HG03342 (cell line): Measurements from ENCODE around the gene CYTH3.
"Not testable (repeated sequence)": the region's sequence is repeated elsewhere in the genome, so short reads cannot be mapped to it uniquely, and the experiment has no call there.

Source experiments
- ATAC-seq: cut with Tn5 transposase; IDR thresholded peaks from one replicate; pipeline ENCODE4 v1.9.1; 2021; ENCODE audit warnings: mild to moderate bottlenecking, moderate library complexity; ENCODE audit not compliant: unreplicated experiment

Gene CYTH3

DNA sequence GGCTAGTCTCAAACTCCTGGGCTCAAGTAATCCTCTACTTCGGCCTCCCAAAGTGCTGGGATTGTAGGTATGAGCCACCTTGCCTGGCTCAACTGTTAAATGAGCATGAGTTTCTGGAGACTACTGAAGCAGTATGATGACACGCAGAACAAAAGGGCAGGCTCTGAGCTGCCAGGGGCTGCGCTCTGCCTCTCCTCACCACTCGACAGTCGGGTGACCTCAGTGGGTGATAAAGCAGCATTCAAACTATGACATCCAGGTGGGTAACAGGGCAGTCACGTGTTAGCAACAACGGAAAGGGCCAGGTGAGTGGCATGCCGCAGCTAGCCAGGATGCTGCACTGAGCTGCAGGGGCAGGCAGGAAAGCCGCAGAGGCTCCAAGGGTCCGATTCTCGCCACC, 71.5 kb downstream of the CYTH3 start:
- ATAC-seq: no peak

DNA sequence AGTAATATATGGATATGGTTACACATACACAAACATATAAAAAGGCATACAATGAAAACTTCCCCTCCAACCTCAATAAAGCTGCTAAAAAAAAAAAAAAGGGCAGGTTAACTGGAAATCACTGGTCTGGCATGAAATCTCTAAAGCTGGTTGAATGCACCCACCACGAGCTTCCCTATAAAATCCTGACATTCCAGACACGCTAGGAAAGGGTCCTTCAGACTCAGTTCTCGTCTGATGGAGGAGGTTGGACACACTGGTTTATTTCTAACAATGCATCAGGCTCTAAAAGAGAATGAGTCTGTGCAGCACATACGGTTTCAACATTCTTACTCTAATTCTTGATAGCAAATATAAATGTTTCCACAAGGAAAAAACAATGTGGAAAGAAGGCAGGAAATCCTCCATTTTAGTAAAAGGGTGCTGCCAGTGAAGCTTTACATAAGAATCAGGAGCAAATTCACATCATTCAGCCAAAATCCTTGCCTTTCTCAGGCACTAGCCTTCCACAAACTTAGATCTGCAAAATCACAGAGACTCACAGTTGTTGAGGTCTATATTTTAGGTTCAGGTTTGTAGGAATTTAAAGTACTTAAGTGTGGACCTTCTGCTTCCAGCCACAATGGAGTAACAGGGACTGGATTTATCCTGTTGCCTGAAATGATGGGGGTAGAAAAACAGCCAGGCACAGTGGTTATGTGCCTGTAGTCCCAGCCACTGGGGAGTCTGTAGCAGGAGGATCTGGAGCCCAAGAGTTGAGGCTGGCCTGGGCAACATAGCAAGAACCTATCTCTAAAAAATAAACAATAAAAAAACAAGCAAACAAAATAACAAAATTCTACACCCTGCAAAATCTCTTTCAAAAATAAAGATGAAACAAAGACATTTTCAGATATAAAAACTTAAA, 73.5 kb downstream of the CYTH3 start:
- no peak for ATAC-seq

DNA sequence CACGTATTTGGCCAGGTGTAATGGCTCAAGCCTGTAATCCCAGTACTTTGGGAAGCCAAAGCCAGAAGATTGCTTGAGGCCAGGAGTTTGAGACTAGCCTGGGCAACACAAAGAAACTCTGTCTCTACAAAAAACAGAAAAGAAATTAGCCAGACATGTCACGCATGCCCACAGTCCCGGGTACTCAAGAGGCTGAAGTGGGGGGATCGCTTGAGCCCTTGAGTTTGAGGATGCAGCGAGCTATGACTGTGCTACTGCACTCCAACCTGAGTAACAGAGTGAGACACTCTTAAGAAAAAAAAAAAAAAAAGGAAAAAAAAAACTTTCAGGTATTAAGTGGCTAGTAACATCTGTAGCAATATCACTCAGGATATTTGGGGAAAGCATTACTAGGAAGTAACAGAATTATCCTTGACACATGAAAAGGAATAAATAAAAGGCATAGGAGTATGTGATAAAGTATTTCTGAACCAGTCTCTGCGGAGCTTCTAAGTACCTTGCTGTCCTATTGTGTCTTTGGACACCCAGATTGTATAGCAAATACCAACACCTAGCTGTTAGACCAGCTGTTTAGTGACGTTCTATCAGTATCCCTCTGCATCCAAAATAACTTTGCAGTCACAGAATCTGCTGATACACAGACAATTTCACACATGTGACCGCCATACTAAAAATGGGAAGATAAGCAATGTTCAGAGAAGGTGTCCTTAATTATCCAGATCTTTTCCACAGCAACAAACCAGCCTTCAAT, 74.4 kb downstream of the CYTH3 start:
- no peak for ATAC-seq

DNA sequence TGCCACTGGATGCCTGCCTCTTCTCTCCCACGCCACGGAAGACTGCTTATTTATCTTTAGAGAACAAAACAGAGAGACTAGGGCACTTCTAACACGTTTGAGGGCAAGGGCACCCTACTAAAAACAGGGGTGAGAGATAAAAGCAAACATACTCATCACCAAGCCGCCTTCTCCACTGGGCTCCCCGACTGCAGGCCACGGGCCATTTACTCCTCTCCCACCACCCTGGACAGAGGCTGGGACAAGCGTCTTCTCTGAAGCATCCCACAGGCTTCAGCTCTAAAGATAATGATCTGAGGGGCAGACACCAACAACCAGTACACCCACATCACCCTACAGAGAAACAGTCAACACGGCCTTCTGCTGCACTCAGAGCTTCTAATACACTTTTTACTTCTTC, 78.7 kb downstream of the CYTH3 start:
- no peak for ATAC-seq

DNA sequence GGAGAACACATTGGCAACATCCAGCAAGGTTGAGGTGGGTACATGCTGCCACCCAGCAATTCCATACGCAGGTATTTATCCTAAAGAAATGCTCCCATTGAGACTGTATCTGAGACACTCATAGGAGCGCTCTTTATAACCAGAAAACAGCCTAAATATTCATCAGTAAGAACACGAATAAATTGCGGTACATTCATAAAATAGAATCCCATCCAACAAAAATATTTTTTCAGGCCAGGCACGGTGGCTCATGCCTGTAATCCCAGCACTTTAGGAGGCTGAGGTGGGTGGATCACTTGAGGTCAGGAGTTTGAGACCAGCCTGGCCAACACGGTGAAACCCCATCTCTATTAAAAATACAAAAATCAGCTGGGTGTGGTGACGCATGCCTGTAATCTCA, 81.9 kb downstream of the CYTH3 start:
- ATAC-seq: not testable (repeated sequence)

DNA sequence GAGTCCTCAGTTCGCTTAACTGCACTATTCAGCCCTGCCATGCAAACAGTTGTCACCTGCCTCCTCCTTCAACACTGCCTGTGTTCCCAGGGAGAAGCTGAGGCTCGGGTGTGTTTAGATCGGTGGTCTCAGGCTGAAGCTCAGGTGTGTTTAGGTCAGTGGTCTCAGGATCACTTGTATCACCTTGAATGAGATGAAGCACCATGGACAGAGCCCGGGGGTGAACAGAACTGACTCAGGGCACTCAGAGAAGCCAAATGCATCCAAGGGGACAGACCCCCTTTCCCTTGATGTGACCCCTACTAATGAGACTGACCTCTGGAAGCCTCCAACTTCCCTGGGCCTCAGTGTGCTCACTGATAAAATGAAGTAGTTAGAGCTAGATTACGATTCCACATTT, 84.0 kb downstream of the CYTH3 start:
- ATAC-seq: no peak

DNA sequence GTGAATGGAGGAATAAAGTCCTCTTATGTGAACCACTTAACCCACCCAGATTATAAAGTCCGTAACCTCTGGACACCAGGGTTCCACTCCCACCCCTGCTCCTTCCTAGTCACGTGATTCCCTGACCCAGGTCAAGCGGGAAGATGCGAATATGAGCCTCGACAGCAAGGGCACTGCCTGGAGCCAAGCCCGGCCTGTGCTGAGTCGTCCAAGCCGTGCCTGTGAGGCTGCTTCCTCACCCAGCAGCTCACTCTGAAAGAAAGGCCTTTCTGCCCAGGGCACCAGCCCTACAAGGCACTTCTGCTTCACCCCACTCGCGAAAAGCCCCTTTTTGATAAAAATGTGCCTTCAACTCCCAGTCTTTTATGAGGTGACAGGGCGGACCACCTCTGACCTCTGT, 85.8 kb downstream of the CYTH3 start:
- ATAC-seq: no peak

DNA sequence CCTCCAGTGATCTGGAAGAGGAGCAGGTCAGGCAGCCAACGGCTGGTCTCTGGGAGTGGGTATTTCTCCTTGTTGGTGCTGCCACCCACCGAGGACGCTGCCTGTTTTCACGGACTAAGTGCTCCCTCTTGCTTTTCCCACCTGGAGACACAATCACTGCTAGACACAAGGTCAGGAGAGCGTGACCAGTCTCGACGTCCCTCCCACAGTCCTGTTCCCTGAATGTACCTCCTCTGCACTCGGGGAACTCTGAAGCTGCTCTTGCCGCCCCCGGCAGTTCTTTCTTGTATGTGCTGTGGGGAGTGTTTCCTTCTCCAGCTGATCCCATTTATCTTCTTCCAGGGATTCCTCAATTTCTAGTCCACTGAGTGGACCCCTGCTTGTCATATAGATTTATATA, 89.4 kb downstream of the CYTH3 start:
- no peak for ATAC-seq

DNA sequence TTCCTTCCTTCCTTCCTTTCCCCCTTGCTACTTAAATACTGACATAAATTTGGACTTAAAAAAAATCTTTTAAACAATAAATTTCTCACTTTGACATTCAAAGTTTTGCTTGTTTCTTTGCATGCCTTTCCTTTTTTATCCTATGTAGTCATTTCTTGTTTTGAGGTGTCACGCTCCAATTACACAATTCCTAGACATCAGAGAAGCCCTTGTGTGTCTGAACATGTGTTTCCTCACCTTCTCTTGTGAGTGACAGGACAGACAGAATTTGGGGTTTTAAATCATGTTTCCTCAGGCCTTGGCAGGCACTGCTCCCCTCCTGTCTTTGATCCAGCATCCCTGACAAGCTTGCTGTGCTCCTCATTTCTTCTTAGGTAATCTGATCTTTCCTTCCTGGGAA, 91.3 kb downstream of the CYTH3 start:
- ATAC-seq: no peak

DNA sequence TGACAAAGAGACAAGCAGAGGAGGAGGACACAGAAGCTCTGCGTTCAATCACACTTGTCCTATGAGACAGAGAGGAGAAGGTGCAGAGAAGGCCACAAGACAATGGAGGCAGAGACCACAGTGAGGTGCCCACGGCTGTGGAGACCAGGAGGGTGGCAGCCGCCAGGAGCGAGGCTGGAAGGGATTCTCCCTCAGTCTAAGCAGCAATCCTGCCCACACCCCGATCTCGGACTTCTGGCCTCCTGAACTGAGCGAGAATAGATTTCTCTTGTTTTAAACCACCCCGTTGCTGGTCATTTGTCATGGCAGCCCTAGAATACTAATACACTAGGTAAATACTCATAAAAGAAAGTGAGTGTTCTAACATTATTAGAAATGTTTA, 92.1 kb downstream of the CYTH3 start:
- no peak for ATAC-seq

DNA sequence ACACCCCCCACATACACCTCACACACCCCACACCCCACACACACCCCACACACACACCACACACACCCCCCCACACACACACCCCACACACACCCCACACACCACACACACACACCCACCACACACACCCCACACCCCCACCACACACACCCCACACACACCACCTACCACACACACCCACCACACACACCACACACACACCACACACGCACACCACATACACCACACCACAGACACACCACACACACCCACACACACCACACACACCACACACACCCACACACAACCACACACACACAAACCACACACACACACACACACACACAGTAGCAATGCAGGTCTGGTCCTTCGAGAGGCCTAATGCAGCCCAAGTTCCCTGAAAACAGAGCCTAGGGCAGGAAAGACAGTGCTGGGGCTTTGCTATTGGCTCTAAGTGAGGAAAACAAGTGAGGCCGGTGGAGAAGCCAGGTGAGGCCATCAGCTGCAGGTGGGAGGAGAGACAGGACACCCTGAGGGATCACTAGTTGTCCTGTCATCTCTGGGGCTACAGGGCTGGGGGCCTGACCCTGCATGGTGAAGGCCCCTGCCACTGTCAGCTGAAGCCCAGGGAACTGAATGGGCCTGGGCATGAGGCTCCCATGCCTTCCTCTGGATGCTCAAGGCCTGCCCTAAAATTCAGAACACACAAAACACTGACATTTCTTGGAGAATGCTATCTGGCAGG, 92.6 kb downstream of the CYTH3 start:
- ATAC-seq: no peak

DNA sequence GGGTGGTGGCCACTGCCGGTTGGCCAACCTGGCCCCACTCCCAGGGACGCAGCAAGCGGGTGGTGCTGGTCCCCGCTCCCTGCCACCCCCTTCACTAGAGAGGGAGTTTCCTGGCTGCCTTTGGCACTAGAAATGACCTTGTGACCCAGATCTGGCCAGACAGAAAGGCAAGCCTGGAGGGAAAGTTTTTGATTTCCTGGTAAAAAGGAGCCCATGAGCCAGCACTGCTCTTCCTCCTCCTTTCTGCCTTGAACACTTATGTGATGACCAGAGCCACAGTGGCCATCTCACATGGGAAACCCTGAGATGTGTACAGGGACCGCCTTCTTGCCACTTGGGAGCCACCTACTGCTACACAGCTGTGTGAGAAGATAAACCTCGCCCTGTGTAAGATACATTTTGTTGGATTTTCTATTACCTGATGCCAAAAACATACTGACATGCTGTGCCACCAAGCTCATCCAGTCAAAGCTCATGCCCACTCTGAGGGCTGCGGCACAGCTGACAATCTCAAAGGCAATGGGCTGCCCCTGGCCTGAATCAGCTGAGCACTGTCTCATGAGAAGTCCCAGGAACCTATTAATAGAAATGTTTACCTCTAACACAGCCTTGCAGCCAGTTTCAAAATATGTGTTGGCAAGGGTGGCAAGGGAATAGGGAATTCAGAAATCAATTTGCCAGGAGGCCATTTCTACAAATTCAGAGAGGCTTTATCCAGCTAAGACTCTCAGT, 94.0 kb downstream of the CYTH3 start:
- ATAC-seq: no peak

DNA sequence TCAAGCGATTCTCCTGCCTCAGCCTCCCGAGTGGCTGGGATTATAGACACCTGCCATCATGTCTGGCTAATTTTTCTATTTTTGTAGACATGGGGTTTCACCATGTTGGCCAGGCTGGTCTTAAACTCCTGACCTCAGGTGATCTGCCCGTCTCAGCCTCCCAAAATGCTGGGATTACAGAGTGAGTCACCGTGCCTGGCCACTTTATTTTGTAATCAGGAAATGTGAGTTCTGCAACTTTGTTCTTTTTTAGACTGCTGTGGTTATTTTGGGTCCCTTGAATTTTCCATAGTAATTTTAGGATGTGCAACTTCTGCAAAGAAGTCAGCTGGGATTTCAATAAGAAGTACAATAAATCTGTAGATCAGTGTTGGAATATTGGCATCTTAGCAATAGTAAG, 96.8 kb downstream of the CYTH3 start:
- ATAC-seq: no peak

DNA sequence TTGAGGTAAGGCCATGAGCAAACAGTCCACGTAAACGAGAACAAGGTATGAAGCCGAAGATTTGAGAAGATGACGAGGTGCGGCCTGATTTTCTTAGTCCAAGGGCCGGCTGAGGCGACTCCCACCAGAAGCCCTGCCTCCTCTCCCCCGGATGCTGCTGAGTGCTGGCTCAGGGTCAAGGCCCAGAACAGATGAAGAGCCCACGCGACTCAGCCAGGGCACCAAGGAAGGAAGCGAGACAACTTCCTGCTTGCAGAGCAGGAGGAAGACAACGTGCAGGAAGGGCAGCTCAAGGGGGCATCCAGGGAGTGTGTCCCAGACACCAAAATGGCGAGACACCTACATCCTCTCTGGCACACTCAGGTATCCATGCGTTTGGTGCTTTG, 99.5 kb downstream of the CYTH3 start:
- ATAC-seq: no peak

DNA sequence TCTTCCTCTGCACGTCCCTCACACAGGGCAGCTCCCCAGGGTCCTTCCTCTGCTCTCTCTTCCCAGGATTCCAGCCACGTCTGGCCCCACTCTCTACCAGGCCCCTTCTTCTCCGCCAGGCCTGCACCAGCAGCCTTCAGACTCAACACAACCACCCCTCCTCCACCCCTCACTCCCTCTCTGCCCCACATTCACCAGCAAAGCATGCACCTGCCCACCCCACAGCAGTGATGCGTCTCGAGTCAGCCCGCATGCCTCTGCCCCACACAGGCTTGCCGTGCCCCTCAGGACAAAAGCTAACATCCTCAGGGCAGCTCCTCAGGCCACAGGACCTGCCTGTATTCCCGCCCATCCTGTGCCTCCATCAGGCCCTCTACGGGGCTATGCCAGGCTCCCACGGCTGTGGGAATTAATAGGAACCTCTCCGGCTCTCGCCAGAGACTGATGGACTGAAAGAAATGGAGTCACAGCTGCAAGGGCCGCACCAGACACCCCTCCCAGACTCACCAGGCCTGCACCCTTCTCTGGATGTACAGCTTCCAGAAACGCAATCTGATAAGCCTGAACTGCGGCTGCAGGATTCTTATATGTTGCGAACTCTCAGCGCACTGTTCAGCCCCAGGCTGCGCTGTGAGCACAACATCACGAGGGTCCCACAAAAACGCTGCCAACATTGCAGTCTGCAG, 100.1 kb downstream of the CYTH3 start:
- no peak for ATAC-seq

DNA sequence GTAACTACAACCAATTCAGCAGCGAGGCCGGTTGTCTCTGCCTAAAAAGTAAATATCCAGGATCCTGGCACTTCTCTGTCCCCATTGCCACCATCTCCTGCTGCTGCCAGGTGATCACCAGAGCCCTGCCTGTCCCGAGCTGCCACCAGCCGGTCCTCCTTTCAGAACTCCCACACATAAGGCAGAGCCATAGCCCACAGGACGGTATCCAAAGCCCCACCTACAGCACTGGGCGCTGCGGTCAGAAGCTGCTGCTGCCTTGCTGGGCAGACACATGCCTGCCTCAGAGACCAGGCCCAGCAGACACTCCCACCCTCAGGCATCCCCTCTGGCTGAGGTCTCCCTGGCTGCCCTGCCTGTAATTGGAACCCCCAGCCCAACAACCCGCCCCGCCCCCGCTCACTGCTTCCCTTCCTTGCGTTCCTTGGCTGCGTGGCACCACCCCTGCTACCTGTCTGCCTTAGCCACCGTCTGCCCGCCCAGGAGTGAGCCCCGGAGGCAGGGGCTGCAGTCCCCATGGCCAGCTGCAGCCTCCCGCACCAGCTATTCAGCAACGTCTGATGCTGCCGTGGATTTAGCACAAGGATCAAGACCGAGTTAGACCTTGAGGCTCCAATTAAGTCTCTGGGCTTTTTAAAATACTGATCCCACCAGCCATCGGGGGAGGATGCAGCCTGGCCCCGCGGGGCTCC, 100.7 kb downstream of the CYTH3 start:
- ATAC-seq: no peak

DNA sequence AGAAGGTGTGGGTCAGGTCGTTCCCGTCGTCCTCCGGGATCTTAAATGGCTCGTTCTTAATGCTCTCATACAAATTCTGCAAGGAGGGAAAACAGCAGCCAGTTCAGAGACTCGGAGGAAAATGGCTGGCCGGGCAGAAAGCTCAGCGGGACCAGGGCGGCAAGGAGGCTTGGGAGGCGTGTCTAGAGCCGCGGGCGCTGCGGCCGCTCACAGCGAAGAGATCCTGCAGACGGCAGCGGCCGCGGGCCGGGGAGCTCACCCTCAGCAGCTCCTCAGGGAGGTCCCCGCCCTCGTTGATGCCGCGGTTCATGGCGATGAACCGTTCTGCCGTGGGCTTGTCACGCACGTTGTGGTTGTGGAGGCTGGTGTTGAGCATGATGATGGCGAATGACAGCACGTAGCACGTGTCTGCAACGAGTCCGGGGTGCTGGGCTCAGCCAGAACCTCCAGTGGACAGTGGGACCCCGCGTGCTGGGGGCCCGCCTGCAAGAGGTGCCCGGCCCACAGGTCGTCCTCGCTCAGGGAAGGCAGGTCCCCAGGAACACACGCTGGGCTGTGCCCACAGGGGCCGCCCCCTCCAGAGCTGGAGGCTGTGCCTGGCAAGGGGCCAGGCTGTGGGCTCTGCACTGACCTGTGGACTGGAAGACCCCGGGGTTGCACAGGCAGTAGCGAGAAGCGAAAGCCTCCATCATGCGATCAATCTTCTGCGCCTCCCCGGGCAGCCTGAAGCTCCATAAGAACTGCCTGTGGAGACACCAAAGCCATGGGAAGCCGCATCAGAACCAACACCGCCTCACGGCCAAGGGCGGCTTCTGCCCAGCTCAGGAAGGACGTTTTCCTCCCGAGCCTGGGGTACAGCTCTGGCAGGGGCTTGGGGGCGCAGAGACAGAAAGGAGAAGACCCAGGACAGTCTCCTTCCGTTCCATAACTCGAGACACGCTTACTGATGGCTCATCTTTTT, 101.6 kb downstream of the CYTH3 start:
- ATAC-seq: no peak

DNA sequence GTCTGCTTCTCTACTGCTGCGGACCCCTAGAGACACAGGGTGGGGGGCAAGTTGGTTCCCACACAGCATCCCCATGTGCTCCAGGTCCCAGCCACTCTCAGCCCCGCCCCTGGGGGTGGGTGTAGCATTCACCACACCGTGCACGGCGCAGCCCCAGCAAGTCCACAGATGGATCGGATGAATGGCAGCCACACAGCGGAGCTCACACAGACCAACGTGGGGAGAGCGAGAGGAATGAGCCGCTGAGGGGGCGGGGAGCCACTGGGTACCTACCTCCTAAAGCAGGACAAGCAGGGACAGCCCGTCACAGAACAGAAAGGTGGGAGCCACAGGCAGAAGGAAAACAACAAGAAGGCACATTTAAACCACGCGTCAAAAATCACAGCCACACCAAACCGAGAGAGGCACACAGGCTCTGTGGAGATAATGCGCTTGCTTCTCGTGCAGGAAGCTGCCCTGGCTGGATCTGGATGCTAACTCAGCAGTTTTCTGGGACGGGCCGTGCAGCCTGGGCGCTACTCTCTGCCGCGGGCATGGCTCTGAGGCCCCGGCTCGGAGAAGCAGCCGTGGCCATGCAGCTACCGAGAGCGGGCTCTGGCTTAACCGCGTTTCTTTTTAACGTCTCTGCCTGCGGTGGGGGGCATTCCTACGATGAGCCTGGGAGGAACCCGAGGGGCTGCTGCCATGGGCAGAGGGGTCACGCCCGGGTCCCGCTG, 102.5 kb downstream of the CYTH3 start:
- no peak for ATAC-seq
